Activated CD8-positive, alpha-beta memory T cell treated with anti-CD3 and anti-CD28 coated beads, Interleukin-2, amount 50 U/mL, for 48 hours (primary cell): Measurements from ENCODE around the gene DCHS2.
A peak's percentile ranks its signal among the peaks of the same experiment; 100 is the strongest.

Experiments
- DNase-seq: peaks from one replicate; pipeline ENCODE4 v3.0.0-alpha.2; 2020

The DCHS2 gene

DNA sequence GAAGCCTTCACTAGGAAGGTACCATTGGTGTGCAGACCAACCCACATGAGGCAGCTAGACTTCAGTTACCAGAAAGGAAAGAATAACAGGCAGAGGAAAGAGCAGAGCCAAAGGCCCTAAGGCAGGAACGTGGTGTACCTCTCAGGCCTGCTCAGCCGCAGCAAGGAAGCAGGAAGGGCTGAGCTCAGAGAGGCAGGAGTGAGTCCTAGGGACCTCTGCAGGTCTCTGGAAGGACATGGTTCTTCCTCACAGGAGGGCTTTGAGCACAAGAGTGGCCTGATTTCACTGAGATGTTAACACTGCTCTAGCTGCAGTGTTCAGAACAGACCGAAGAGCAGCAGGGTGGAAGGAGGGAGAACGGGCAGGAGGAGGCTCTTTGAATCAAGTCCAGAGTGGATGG is 124.6 kb downstream of the DCHS2 start:
- DNase-seq, result no peak

DNA sequence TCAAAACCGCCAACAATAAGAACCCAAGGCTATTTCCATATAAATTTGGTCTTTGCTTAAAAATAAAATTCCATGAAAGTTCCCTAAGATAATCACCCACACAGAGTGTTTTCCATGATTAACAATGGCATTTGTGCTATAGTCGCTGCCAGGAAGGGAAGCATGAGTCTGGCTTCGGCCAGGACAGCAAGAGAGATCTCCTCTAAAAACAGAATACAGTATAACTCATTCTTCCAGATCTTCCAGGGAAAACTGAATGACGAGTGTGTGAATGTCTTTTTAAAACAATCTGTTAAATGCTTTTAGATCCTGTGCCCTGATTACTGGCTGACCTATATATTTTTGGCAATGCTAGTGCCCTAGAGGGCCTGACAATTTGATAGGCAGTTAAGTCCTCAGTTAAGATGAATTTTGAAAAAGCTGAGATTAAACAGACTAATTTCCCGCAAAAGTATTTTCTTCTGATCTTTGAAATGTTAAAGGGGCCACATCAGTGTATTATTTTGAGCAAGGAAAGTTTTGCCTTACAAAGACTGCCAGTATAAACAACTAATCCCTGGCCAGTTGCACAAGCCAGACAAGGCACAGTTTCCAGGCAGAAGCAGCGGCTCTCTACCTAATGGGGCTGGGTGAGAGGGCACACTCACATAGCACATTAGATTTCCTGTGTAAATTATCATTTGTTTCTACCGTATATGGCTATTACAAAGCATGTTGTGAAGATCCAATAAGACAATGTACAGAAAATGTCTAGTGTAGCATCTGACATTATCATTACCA is 127.3 kb downstream of the DCHS2 start:
- no peak for DNase-seq

GRCh38 chr4:154361450-154361849 is 130.1 kb downstream of the DCHS2 start:
- DNase-seq, result no peak

- DNase-seq, result no peak
These were observed 131.1 kb downstream of the DCHS2 start for GRCh38 chr4:154360491-154360890.

- no peak for DNase-seq
These were observed 136.7 kb downstream of the DCHS2 start for GRCh38 chr4:154354883-154355282.

DNA sequence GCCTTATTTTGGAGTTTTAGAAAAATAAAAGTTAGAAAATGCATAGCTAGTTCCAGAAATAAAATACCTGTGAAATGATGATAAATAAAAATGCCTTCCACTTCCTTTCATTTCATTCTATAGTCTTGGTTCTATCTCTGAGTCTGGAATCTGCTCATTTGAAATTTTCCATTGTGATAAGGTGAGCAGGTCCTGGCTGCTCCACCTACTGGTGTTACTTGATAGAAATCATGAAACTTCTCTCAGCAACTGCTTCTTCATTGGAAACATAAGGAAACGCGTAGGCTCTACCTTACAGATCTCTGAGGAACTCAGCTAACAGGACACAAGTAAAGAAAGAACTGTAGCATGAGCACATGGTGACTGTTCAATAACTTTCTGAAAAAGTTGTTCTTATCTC is 141.8 kb downstream of the DCHS2 start:
- DNase-seq, result no peak

DNA sequence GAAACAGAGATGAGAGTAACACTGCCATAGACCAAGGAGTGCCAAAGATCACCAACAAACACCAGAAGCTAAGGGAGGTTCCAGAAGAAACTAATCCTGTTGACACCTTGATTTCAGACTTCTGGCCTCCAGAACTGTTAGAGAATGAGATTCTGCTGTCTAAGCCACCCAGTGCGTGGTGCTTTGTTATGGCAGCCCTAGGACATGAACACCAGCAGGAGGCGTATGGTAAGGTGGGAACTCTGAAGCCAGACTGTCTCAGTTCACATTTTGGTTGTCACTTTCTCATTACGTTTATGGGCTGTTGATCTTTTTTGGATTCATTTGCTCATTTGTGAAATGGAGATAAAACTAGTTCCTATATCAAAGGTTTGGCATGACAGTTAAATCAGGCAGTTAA is 142.9 kb downstream of the DCHS2 start:
- no peak for DNase-seq

DNA sequence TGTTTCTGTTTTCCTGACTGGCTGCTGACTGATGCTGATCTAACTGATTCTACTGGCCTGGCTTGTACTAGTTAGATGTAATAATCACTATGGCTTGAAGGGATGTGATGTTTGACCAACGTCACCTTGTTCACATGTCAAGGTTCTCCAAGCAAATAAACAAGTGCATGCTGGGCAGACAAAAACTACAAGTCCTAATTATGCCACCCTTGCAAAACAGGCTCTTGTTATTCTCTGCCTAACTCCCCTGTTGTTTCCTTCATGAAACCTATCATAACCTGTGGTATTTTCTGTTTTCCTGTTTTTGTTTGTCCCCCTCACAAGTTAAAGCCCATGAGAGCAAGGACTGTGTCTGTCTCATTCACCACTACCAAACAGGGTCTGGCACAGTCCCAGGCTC is 146.2 kb downstream of the DCHS2 start:
- DNase-seq, result no peak

DNA sequence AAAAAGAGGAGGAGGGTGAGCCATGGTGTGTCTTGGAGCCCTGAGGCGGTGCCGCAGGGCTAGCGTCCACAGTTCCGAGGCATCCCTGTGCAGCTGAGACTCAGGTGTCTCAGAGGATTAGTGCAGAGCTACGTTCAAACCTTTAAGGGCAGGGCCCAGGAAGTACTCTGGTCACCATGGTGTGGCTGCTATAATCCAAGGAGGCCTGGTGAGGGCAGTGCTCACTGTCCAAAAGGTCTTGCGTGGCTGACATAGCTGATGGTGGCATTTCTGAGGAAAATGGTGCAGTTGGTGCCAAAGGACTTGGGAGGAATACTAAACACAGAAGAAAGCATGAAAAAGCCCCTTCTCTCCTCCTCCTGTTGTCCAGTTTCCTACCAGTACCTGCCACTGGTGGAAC is 146.9 kb downstream of the DCHS2 start:
- no peak for DNase-seq

DNA sequence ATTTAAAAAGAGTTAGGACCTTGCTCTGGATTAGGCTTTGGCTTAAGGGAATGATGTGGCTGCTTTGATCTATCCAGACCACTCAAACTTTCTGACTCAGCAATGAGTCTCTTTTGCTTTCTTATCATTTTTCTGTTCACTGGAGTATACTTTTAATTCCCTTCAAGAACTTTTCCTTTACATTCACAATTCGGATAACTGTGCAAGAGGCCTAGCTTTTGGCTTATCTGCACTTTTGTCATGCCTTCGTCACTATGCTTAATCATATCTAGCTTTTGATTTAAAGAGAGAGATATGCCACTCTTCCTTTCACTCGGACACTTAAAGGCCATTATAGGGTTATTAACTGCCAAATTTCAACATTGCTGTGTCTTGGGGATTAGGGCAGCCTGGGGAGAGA is 147.9 kb downstream of the DCHS2 start:
- DNase-seq, result no peak

DNA sequence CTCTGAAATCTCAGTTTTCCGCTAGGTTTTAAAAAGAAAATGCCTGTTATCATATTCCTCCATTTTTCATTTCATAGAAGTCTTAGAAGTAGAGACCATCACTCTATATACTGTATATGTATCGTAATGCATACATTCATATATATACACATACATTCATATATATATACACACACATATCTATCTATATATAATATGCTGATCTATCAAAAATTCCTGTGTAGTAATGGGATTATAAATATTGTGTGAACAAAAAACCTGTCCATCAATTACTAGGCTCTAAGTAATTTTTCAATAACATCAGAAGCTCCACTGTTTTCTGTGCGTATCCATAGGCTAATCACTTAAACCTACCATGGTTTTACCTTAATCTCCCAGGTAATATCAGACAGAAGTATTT is 150.2 kb downstream of the DCHS2 start:
- DNase-seq, result no peak

DNA sequence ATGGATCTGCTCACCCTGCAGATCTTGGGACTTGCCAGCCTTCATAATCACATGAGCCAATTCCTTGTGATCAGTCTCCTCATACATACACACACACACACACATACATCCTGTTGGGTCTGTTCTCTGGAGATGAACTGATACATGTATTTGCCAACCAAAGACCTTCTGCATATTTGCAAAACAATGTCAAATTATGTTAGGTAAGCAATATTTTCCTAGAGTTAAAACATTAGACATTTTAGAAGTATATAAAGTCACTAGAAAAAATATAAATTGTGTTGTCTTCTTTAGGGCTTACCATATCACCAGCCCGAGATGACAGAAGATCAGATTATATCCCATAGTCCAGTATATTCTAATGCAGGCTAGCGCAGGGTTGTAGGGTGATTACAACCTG is 156.0 kb downstream of the DCHS2 start:
- DNase-seq, result no peak

- peak; percentile 67 for DNase-seq
These were observed 158.7 kb downstream of the DCHS2 start for GRCh38 chr4:154332681-154333421.

GRCh38 chr4:154329939-154330338 is 161.7 kb downstream of the DCHS2 start:
- DNase-seq, result no peak

DNA sequence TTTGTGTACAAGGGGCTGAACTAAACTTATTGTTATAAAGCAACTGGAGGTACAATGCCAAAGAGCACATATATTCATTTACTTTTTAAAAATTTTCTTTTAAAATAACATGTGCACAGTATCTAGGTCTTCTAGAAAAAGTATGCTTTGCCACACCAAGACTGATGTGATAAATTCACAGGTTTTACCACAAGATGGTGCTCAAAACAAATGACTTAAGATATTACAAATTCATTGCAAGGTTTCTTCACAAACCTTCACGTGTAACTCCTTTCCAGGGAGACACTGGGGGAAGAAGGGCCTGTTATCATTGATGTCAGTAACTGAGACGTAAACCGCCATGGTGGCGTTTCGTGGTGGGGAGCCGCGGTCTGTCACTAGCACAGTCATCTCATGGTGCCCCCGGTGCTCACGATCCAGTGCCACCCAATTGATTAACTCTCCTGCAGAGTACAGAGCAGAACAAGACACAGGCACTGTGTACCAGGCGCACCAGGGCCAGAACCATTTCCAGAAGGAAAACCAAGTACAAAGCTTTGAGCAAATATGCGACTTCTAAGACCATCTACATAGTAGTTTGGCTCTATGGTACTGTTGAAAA is 162.2 kb downstream of the DCHS2 start:
- no peak for DNase-seq

DNA sequence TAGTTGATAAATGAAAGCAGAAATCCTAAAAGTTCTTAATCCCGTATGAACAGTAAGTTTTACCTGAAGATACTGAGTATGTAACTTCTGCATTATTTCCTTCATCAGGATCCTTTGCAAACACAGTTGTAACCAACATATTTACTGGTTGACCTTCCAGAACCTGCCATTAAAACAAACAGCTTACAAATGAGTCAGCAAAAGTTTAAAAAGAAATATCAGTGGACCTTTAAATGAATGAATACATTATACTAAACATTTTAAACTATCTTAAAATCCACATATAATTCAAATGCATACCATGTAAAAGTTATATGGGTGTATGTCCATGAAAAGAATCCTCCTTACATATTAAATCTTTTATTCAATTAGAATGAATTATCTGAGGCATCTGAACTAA is 163.6 kb downstream of the DCHS2 start:
- no peak for DNase-seq

DNA sequence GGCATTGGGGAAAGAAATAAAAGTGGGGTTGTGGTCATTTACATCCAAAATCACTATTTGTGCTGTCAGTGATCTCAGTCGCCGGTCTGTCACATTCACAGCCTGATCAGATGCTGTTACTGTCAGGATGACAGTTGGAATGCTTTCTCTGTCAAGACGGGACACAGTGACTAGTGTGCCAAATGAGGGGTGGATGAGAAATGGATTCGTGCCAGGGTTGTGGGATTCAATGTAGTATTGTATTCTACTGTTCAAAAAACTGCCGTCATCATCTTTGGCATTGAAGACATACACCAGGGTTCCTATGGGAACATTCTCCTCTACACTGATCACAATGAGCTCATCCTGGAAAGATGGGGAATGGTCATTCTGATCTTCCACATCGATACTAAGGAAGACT is 171.1 kb downstream of the DCHS2 start:
- DNase-seq, result no peak

DNA sequence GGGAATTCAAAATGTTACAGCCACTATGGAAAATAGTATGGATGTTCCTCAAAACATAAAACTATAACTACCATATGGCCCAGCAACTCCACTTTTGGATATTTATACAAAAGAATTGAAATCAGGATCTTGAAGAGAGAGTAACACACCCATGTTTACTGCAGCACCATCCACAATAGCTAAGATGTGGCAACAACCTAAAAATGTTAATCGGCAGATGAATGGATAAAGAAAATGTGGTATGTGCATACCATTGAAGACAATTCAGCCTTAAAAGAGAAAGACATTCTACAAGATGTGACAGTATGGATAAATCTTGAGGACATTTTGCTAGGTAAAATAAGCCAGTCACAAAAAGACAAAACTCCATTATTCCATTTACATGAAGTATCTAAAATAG is 171.9 kb downstream of the DCHS2 start:
- DNase-seq, result no peak

GRCh38 chr4:154317201-154317999 is 174.2 kb downstream of the DCHS2 start:
- no peak for DNase-seq

GRCh38 chr4:154315741-154316140 is 175.9 kb downstream of the DCHS2 start:
- no peak for DNase-seq

GRCh38 chr4:154314248-154314647 is 177.4 kb downstream of the DCHS2 start:
- no peak for DNase-seq

GRCh38 chr4:154313004-154313585 is 178.5 kb downstream of the DCHS2 start:
- no peak for DNase-seq

GRCh38 chr4:154312246-154312645 is 179.4 kb downstream of the DCHS2 start:
- no peak for DNase-seq
